ENCODE results near the gene NOP53.
A peak's percentile ranks its signal among the peaks of the same experiment; 100 is the strongest.
"Not testable (repeated sequence)": the region's sequence is repeated elsewhere in the genome, so short reads cannot be mapped to it uniquely, and the experiment has no call there.

Gene NOP53

GRCh38 chr19:47760632-47760999, 15.3 kb downstream of the NOP53 start:
- no peak for TF ChIP-seq CTCF (IDR thresholded peaks at IDR 0.05; ENCODE audit: low read depth, low read length, missing control alignments)
- no peak overlapping the region for H3K27ac ChIP-seq
- DNase-seq, result no peak
- in situ Hi-C loops (cut with HindIII; ENCODE audit: low pct_ligation_motif_present, low sequenced_read_pairs), result no loop called here
- H3K4me3 ChIP-seq (ENCODE audit: low read depth, low read length), result no peak overlapping the region
- no peaks in the 10 kb centered on the region for H3K27me3 ChIP-seq (replicated peaks)
- H3K36me3 ChIP-seq (replicated peaks), result peaks cover 29% of the 10 kb centered on the region

GRCh38 chr19:47761566-47761965, 16.2 kb downstream of the NOP53 start:
- Histone ChIP-seq H3K36me3 (replicated peaks) (peaks cover 20% of the 10 kb centered on the region), H3K27me3 (replicated peaks) (no peaks in the 10 kb centered on the region), H3K4me3 (ENCODE audit: low read depth, low read length) (no peak overlapping the region), H3K27ac (no peak overlapping the region)
- in situ Hi-C loops (cut with HindIII; ENCODE audit: low pct_ligation_motif_present, low sequenced_read_pairs), result no loop called here
- no peak for TF ChIP-seq CTCF (IDR thresholded peaks at IDR 0.05; ENCODE audit: low read depth, low read length, missing control alignments)
- no peak for DNase-seq

- no peak overlapping the region for H3K27ac ChIP-seq
- H3K27me3 ChIP-seq (replicated peaks), result no peaks in the 10 kb centered on the region
- DNase-seq, result no peak
- TF ChIP-seq CTCF (IDR thresholded peaks at IDR 0.05; ENCODE audit: low read depth, low read length, missing control alignments), result no peak
- in situ Hi-C loops (cut with HindIII; ENCODE audit: low pct_ligation_motif_present, low sequenced_read_pairs), result no loop called here
- H3K36me3 ChIP-seq (replicated peaks), result peaks cover 14% of the 10 kb centered on the region
- H3K4me3 ChIP-seq (ENCODE audit: low read depth, low read length), result no peak overlapping the region
Measured at GRCh38 chr19:47762151-47762550, 16.8 kb downstream of the NOP53 start.

- no peak overlapping the region for H3K4me3 ChIP-seq (ENCODE audit: low read depth, low read length)
- H3K36me3 ChIP-seq (replicated peaks), result peaks cover 9% of the 10 kb centered on the region
- no peak for TF ChIP-seq CTCF (IDR thresholded peaks at IDR 0.05; ENCODE audit: low read depth, low read length, missing control alignments)
- H3K27me3 ChIP-seq (replicated peaks), result no peaks in the 10 kb centered on the region
- DNase-seq, result no peak
- in situ Hi-C loops (cut with HindIII; ENCODE audit: low pct_ligation_motif_present, low sequenced_read_pairs), result no loop called here
- H3K27ac ChIP-seq, result no peak overlapping the region
Measured at GRCh38 chr19:47762615-47763308, 17.4 kb downstream of the NOP53 start.

- DNase-seq; H3K36me3 ChIP-seq (replicated peaks); in situ Hi-C loops (cut with HindIII; ENCODE audit: low pct_ligation_motif_present, low sequenced_read_pairs); H3K27ac ChIP-seq; H3K27me3 ChIP-seq (replicated peaks); H3K4me3 ChIP-seq (ENCODE audit: low read depth, low read length): not testable (repeated sequence)
Measured at GRCh38 chr19:47764705-47765104, 19.4 kb downstream of the NOP53 start.

- no peaks in the 10 kb centered on the region for H3K27me3 ChIP-seq (replicated peaks)
- DNase-seq, result no peak
- TF ChIP-seq CTCF (IDR thresholded peaks at IDR 0.05; ENCODE audit: low read depth, low read length, missing control alignments), result peak; percentile 93
- H3K27ac ChIP-seq, result no peak overlapping the region
- no peak overlapping the region for H3K4me3 ChIP-seq (ENCODE audit: low read depth, low read length)
- no peaks in the 10 kb centered on the region for H3K36me3 ChIP-seq (replicated peaks)
- in situ Hi-C loops (cut with HindIII; ENCODE audit: low pct_ligation_motif_present, low sequenced_read_pairs), result no loop called here
Measured at GRCh38 chr19:47765523-47766358, 20.4 kb downstream of the NOP53 start.

All from brain microvascular endothelial cell (primary cell).